Adrenal gland (tissue), 12 donors: ENCODE measurements around the gene RIPK1. TPM values are rescaled to one million over a fixed set of nuclear protein-coding genes. Genes with fewer than 3 reads are reported as not detected.

ENCODE experiments used
- DNase-seq, 7 donors: peaks; one replicate each; pipeline ENCODE4 v3.0.0-alpha.2; 2019 to 2020
- H3K27ac ChIP-seq, 5 donors: fragments of 200-600 bp; sonication (generic) in 4 of 5; 1 replicate in 3 of 5; 2 replicates in 2 of 5; pipeline versions ENCODE4 v1.5.1 to v1.8.0; 2016 to 2020; ENCODE audit warnings: mild to moderate bottlenecking in 1 of 5
- H3K27me3 ChIP-seq: fragments of 200-600 bp; 2 replicates; pipeline ENCODE4 v1.8.0; 2021
- H3K36me3 ChIP-seq, 2 donors: fragments of 200-600 bp; replicated peaks in 1 of 2; 1 replicate in 1 of 2; 2 replicates in 1 of 2; pipeline versions ENCODE4 v1.5.1 to v1.8.0; 2018 to 2022
- H3K4me1 ChIP-seq, 2 donors: fragments of 200-600 bp; replicated peaks in 1 of 2; 1 replicate in 1 of 2; 2 replicates in 1 of 2; pipeline versions ENCODE4 v1.5.1 to v1.8.0; 2018 to 2021
- H3K4me3 ChIP-seq, 4 donors: fragments of 200-600 bp; sonication (generic) in 3 of 4; one replicate each; pipeline ENCODE4 v1.5.1; 2016 to 2018
- H3K9me3 ChIP-seq, 3 donors: fragments of 200-600 bp; sonication (generic) in 1 of 3; replicated peaks in 1 of 3; 1 replicate in 2 of 3; 2 replicates in 1 of 3; pipeline versions ENCODE4 v1.5.1 to v1.8.0; 2016 to 2021
- CTCF ChIP-seq, 6 experiments: fragments of 450-650 bp in 4 of 6; fragments of 200-600 bp in 2 of 6; sonication (generic) in 1 of 6; IDR thresholded peaks; 1 replicate in 5 of 6; 2 replicates in 1 of 6; pipeline versions ENCODE4 v1.5.1 to v1.8.0; 2016 to 2021; ENCODE audit warnings: antibody characterized with exemption in 6 of 6, mild to moderate bottlenecking in 2 of 6, moderate library complexity in 1 of 6
- POLR2A ChIP-seq, 2 donors: fragments of 450-650 bp; IDR thresholded peaks; one replicate each; pipeline ENCODE4 v1.6.1; 2017; ENCODE audit warnings: antibody characterized with exemption in 2 of 2, mild to moderate bottlenecking in 2 of 2, moderate library complexity in 1 of 2
- WGBS, 4 donors: extraction: QIAGEN DNeasy Blood & Tissue Kit in 2 of 4; methylation state at CpG; one replicate each; pipeline versions ENCODE4 v1.1.5 to v1.1.7; 2013 to 2017; 5-methylcytosine and 5-hydroxymethylcytosine counted together
- intact Hi-C, 2 donors: fragments of 100-400 bp; cut with DNase I; formaldehyde crosslinking; loops; one replicate each; pipeline versions ENCODE4 v1.14.1 to v1.15.0; 2022 to 2023
- polyA plus RNA-seq, 3 donors: library from polyadenylated mRNA; stranded (reverse); fragments of 200-250 nt in 2 of 3; fragments of 350-450 nt in 1 of 3; fragmentation: Illumina TruSeq in 1 of 3; extraction: RNeasy Lipid Tissue Mini Kit (QIAGEN cat#74804) in 1 of 3; gene quantifications; one replicate each; pipeline ENCODE4 v1.2.3, GENCODE V29; 2013 to 2014
- total RNA-seq, 9 donors: library from RNA; depleted of rRNA in 4 of 9; stranded (reverse); fragments of >200 nt in 4 of 9; fragments of 120-200 nt in 1 of 9; fragmentation: NEBNext Ultra II Directional in 1 of 9; extraction: Animal tissue kit (Norgen Biotek cat#: 25700) in 1 of 9; gene quantifications; one replicate each; pipeline versions ENCODE4 v1.1.0 to v1.2.4, GENCODE V29; 2013 to 2023
- donor health status: healthy with polysubstance abuse.
- donor health status: Bipolar disorder and iron deficiency.
- donor health status: DM: yes; HTN: yes; CAD: no.
- donor health status: DM: no; HTN: no; CAD: no.
- donor health status: DM: no; HTN: no; CAD: no.
- donor health status: DM: yes; HTN: yes; CAD: no.

Gene RIPK1
- total and polyA plus RNA-seq, 12 donors: 15.7 to 21.7 (median 20.3) TPM

GRCh38 chr6:3124667-3125066 lies 56.4 kb downstream of the RIPK1 start:
- no peaks in the 10 kb centered on the region for H3K4me1 ChIP-seq
- H3K27me3 ChIP-seq: no peaks in the 10 kb centered on the region
- H3K36me3 ChIP-seq: no peaks in the 10 kb centered on the region
- DNase-seq: no peak
- intact Hi-C loops: loop anchor here (5.0 kb wide), 1 partner anchor 128 kb away; no protein-coding TSS in a partner anchor
- H3K4me3 ChIP-seq: no peak overlapping the region
- no peak for TF ChIP-seq POLR2A (IDR thresholded peaks at IDR 0.05)
- TF ChIP-seq CTCF (IDR thresholded peaks at IDR 0.05): no peak
- no peaks in the 10 kb centered on the region for H3K9me3 ChIP-seq
- no peak overlapping the region for H3K27ac ChIP-seq
- 78 to 83% (median 82%) methylated on average over 8 of the region's 8 CpGs for WGBS, 4 donors

- WGBS, 4 donors: 15 to 41% (median 31%) methylated on average over 2 of the region's 2 CpGs
- no peaks in the 10 kb centered on the region for H3K4me1 ChIP-seq
- no peaks in the 10 kb centered on the region for H3K36me3 ChIP-seq
- H3K4me3 ChIP-seq: no peak overlapping the region
- no peaks in the 10 kb centered on the region for H3K27me3 ChIP-seq
- H3K27ac ChIP-seq: no peak overlapping the region
- TF ChIP-seq CTCF (IDR thresholded peaks at IDR 0.05): no peak
- no peak for TF ChIP-seq POLR2A (IDR thresholded peaks at IDR 0.05)
- H3K9me3 ChIP-seq: no peaks in the 10 kb centered on the region
- no peak for DNase-seq
- intact Hi-C loops: loop anchor here (5.0 kb wide), 1 partner anchor 126 kb away; no protein-coding TSS in a partner anchor
These were observed 57.5 kb downstream of the RIPK1 start for GRCh38 chr6:3125815-3126214.

- Histone ChIP-seq H3K27ac (no peak overlapping the region), H3K27me3 (no peaks in the 10 kb centered on the region), H3K9me3 (no peaks in the 10 kb centered on the region), H3K36me3 (no peaks in the 10 kb centered on the region), H3K4me1 (no peaks in the 10 kb centered on the region), H3K4me3 (no peak overlapping the region)
- WGBS, 4 donors: 93 to 95% (median 94%) methylated on average over 15 of the region's 15 CpGs
- DNase-seq: no peak
- no peak for TF ChIP-seq POLR2A (IDR thresholded peaks at IDR 0.05)
- no peak for TF ChIP-seq CTCF (IDR thresholded peaks at IDR 0.05)
- intact Hi-C loops: loop anchor here (5.0 kb wide), 1 partner anchor 124 kb away; no protein-coding TSS in a partner anchor
These were observed 60.2 kb downstream of the RIPK1 start for GRCh38 chr6:3128356-3129108.

GRCh38 chr6:3131695-3132094 lies 63.4 kb downstream of the RIPK1 start:
- Histone ChIP-seq H3K4me3 (no peak overlapping the region), H3K9me3 (no peaks in the 10 kb centered on the region), H3K27me3 (no peaks in the 10 kb centered on the region), H3K27ac (no peak overlapping the region), H3K36me3 (no peaks in the 10 kb centered on the region), H3K4me1 (no peaks in the 10 kb centered on the region)
- 94 to 97% (median 95%) methylated on average over 11 to 15 of the region's 15 CpGs for WGBS, 4 donors
- no peak for DNase-seq
- intact Hi-C loops: loop anchor here in 1 of 2 donors (10.0 kb wide), 1 partner anchor 603 kb away; no protein-coding TSS in a partner anchor
- TF ChIP-seq CTCF (IDR thresholded peaks at IDR 0.05) (no peak), POLR2A (IDR thresholded peaks at IDR 0.05) (no peak)
